ENCODE data around the gene STX19.

The STX19 gene

GRCh38 chr3:93988283-93988682 lies 40.1 kb downstream of the STX19 start (continued):
- TF ChIP-seq ZNF645 (tag by site-specific recombination; IDR thresholded peaks at IDR 0.05): no peak
- no peak for TF ChIP-seq ZNF19 (tag by site-specific recombination; IDR thresholded peaks at IDR 0.05; ENCODE audit: low read depth)
- no peak for TF ChIP-seq ZNF664 (tag by site-specific recombination; IDR thresholded peaks at IDR 0.05)
- peak; percentile 25; the same call in 1 of the 2 replicates for TF ChIP-seq PRDM4 (tag by site-specific recombination; IDR thresholded peaks at IDR 0.05)
- no peak for TF ChIP-seq ZSCAN30 (tag by site-specific recombination; IDR thresholded peaks at IDR 0.05)
- TF ChIP-seq ZNF510 (tag by site-specific recombination; IDR thresholded peaks at IDR 0.05; ENCODE audit: insufficient replicate concordance): no peak
- no peak for TF ChIP-seq ZNF580 (tag by site-specific recombination; IDR thresholded peaks at IDR 0.05)
- no peak for TF ChIP-seq ZNF629 (tag by site-specific recombination; IDR thresholded peaks at IDR 0.05)
- no peak for TF ChIP-seq ZNF394 (tag by site-specific recombination; IDR thresholded peaks at IDR 0.05; ENCODE audit: borderline replicate concordance)

GRCh38 chr3:93984618-93985017 lies 43.8 kb downstream of the STX19 start:
- POLR2A ChIA-PET: interaction anchor here (1.4 kb wide), 1 partner anchor 11 kb away, joined by 4 read pairs; the partner anchor contains the start of gene PROS1

GRCh38 chr3:93983408-93983807 lies 45.0 kb downstream of the STX19 start:
- Histone ChIP-seq H3K27ac (ENCODE audit: extremely low read depth, low read depth, low read length) (no peak overlapping the region), H3K4me1 (ENCODE audit: control insufficient read depth, insufficient read depth, low read length) (peaks cover 7% of the 10 kb centered on the region; the same call in 1 of the 2 replicates), H3K9me3 (ENCODE audit: control insufficient read depth, insufficient read depth, low read depth, low read length) (no peaks in the 10 kb centered on the region), H3K4me3 (ENCODE audit: low read depth, low read length) (no peak overlapping the region), H3K36me3 (ENCODE audit: control insufficient read depth in 2 of 2, insufficient read depth in 1 of 2, low read length in 2 of 2) (no peaks in the 10 kb centered on the region)
- POLR2A ChIA-PET: no interaction called here
- TF ChIP-seq ZNF530 (tag by site-specific recombination; IDR thresholded peaks at IDR 0.05; ENCODE audit: low read depth) (no peak), ZNF596 (tag by site-specific recombination; IDR thresholded peaks at IDR 0.05) (no peak), ZNF391 (tag by site-specific recombination; IDR thresholded peaks at IDR 0.05; ENCODE audit: borderline replicate concordance, low read depth) (no peak), PRDM6 (tag by site-specific recombination; IDR thresholded peaks at IDR 0.05) (peak; percentile 63)
- CTCF ChIA-PET: interaction anchor here (0.7 kb wide), 1 partner anchor 19 kb away, joined by 3 read pairs; no protein-coding TSS in a partner anchor

More at GRCh38 chr3:93984618-93985017, 43.8 kb downstream of the STX19 start:
- CTCF ChIA-PET: interaction anchor here (0.7 kb wide), 1 partner anchor 250 kb away, joined by 3 read pairs; no protein-coding TSS in a partner anchor
- no peak overlapping the region for H3K27ac ChIP-seq (ENCODE audit: extremely low read depth, low read depth, low read length)
- no peak for TF ChIP-seq ZBTB20 (tag by site-specific recombination; IDR thresholded peaks at IDR 0.05)
- TF ChIP-seq MEIS1 (CRISPR knock-in tag; IDR thresholded peaks at IDR 0.05; ENCODE audit: borderline replicate concordance): no peak
- TF ChIP-seq ZNF114 (tag by site-specific recombination; IDR thresholded peaks at IDR 0.05): no peak
- peak; percentile 65; the same call in 1 of the 2 replicates for TF ChIP-seq ZNF121 (tag by site-specific recombination; IDR thresholded peaks at IDR 0.05)
- H3K9me3 ChIP-seq (ENCODE audit: control insufficient read depth, insufficient read depth, low read depth, low read length): no peaks in the 10 kb centered on the region
- H3K4me1 ChIP-seq (ENCODE audit: control insufficient read depth, insufficient read depth, low read length): peaks cover 8% of the 10 kb centered on the region; the same call in 1 of the 2 replicates
- H3K4me3 ChIP-seq (ENCODE audit: low read depth, low read length): no peak overlapping the region
- H3K36me3 ChIP-seq (ENCODE audit: control insufficient read depth in 2 of 2, insufficient read depth in 1 of 2, low read length in 2 of 2): no peaks in the 10 kb centered on the region
